Activated naive CD4-positive, alpha-beta T cell treated with anti-CD3 and anti-CD28 coated beads, Interleukin-2, amount 50 U/mL, for 72 hours (primary cell): ENCODE results near the gene YWHAE. TPM values are rescaled to one million over a fixed set of nuclear protein-coding genes. Genes with fewer than 3 reads are reported as not detected.
"Not testable (repeated sequence)": the region's sequence is repeated elsewhere in the genome, so short reads cannot be mapped to it uniquely, and the experiment has no call there.

Experiments
- ATAC-seq, 2 donors: fragments of 150-1000 bp; cut with Tn5 transposase; 2 replicates each; pipeline ENCODE4 v1.10.0; 2021; ENCODE audit warnings: mild to moderate bottlenecking in 2 of 2, moderate library complexity in 2 of 2
- DNase-seq, 2 donors: peaks; one replicate each; pipeline ENCODE4 v3.0.0; 2021 to 2022; ENCODE audit warnings: low spot score in 2 of 2
- H3K27ac Mint-ChIP-seq, 2 donors: one replicate each; pipeline ENCODE4 v1.8.0; 2022; ENCODE audit warnings: mild to moderate bottlenecking in 2 of 2, mixed read lengths in 2 of 2
- H3K36me3 Mint-ChIP-seq, 2 donors: one replicate each; pipeline ENCODE4 v1.8.0; 2022; ENCODE audit warnings: mixed read lengths in 2 of 2
- H3K9me3 Mint-ChIP-seq, 2 donors: one replicate each; pipeline ENCODE4 v1.8.0; 2022; ENCODE audit warnings: mixed read lengths in 2 of 2
- total RNA-seq, 2 donors: library from RNA; stranded (reverse); gene quantifications; one replicate each; pipeline ENCODE4 v1.2.3, GENCODE V29; 2022

The YWHAE gene
- total RNA-seq, 2 donors from 2014 or later, result 301 to 497 TPM

DNA sequence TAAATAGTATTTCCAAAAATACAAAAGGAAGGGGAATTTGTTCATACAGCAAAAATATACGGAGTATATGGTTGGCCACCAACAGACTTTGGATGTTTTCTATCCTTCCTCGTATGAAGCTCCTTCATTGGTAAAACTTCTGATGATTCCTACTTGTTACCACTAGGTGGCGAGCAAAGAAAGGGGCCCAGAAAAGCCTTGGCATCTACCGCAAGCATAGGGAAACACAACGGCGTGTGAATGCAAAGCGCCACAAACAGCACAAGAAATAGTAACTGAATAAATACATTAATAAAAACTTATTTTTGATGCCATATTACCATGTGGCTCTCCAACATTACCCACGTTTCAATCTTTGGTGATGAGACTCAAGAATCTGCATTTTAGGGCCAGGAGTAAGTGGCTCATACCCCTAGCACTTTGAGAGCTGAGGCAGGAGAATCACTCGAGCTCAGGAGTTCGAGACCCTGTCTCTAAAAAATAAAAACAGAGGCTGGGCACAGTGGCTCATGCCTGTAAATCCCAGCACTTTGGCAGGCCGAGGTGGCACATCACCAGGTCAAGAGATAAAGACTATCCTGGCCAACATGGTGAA lies 34.5 kb downstream of the YWHAE start:
- H3K27ac Mint-ChIP-seq, result peak overlapping the region in 1 of 2 donors; percentile 7
- ATAC-seq (peak; percentile 60 to 83), DNase-seq (peak in 1 of 2 donors; percentile 43)
- H3K9me3 Mint-ChIP-seq, result no peaks in the 10 kb centered on the region
- peaks cover 0 to 8% of the 10 kb centered on the region in 2 donors for H3K36me3 Mint-ChIP-seq

DNA sequence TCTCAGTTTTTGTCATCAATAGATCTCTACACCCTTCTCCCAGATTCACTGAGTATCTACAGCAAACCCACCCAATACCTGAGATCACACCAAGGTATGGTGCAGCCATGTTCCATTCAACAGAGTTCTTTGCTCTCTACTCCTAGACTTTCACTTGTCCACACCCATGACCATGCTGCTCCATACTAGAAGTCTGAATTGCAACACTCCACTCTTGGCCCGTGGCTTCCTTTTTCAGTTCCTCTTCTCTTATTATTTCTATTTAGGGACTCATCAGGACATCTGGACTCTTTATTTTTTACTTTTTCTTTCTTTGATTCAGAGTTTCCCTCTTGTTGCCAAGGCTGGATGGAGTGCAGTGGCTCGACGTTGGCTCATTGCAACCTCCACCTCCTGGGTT lies 37.1 kb downstream of the YWHAE start:
- Mint-ChIP-seq H3K27ac (peak overlapping the region; percentile 2 to 58), H3K36me3 (peaks cover 6 to 16% of the 10 kb centered on the region in 2 donors), H3K9me3 (no peaks in the 10 kb centered on the region)
- ATAC-seq, result peak in 1 of 2 donors; percentile 32
- no peak for DNase-seq

DNA sequence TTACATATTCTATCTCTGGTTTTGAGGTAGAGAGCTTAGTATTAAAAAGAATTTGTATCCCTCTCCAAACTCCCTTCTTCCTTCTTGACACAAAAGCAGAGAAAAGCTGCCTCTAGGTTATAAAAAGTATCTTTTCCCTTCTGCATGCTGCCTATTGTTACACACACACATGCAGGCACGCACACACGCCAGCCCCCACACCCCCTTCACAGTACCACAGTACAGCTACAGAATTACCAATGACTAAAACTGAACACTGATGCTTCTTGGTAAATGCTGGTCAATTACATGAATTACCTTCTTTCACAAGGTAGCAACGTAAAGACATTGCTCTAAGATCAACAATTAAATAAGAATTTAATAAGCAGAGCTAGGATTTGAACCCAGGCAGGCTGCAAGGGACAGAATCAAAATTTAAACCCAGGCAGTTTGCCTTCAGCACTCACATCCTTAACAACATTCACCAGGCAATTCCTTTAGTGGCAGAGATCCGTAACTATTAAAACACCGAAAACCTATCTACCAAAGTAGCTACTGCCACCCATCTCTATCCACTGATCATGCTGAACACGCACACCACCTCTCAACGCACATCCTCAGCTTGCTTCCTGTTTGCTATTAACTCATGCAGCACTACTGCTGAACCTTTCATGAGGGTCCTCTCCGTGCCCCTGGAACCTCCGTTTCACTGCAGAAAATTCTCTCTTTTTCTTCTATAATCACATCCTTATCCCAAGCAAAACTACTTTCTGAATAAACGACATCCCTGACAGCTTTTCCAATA lies 37.8 kb downstream of the YWHAE start:
- peak; percentile 33 to 68 for ATAC-seq
- no peaks in the 10 kb centered on the region for H3K9me3 Mint-ChIP-seq

DNA sequence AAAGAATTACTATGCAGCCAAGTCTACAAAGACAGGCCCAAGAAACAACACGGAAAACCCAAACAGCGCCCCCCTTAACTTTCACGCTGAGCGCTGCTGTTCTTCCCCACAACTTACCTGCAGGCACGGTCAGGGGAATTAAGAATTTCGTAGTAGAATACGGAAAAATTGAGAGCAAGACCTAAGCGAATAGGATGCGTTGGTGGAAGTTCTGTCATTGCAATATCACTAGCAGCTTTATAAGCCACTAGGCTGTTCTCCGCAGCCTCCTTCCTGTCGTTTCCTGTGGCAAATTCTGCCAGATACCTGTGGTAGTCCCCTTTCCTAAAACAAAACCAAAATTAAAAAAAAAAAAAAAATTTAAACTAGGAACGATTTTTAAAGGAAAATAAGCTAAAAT lies 39.0 kb downstream of the YWHAE start:
- H3K36me3 Mint-ChIP-seq, result peaks cover 6 to 22% of the 10 kb centered on the region in 2 donors
- DNase-seq, result no peak

More for the DNA sequence above, 37.8 kb downstream of the YWHAE start:
- DNase-seq, result no peak
- Mint-ChIP-seq H3K27ac (peak overlapping the region; percentile 2 to 58), H3K36me3 (peaks cover 6 to 22% of the 10 kb centered on the region in 2 donors)

DNA sequence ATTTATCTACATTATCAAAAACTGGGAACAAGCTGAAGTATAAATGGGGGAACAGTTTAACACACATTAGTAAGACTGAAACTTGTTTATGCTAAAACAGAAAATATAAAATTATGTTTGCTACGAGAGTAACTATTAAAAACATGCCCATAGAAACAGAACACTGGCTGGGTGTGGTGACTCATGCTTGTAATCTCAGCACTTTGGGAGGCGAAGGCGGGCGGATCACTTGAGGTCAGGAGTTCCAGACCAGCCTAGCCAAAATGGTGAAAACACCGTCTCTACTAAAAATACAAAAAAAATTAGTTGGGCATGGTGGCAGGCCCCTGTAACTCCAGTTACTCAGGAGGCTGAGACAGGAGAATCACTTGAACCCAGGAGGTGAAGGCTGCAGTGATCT lies 39.7 kb downstream of the YWHAE start:
- peaks cover 6 to 27% of the 10 kb centered on the region in 2 donors for H3K36me3 Mint-ChIP-seq
- not testable (repeated sequence) for DNase-seq, H3K9me3 Mint-ChIP-seq
- ATAC-seq, result peak in 1 of 2 donors; percentile 39
- peak overlapping the region in 1 of 2 donors; percentile 44 for H3K27ac Mint-ChIP-seq

More for the DNA sequence above, 39.0 kb downstream of the YWHAE start:
- peak overlapping the region; percentile 44 to 51 for H3K27ac Mint-ChIP-seq
- H3K9me3 Mint-ChIP-seq, result no peaks in the 10 kb centered on the region
- ATAC-seq, result no peak

DNA sequence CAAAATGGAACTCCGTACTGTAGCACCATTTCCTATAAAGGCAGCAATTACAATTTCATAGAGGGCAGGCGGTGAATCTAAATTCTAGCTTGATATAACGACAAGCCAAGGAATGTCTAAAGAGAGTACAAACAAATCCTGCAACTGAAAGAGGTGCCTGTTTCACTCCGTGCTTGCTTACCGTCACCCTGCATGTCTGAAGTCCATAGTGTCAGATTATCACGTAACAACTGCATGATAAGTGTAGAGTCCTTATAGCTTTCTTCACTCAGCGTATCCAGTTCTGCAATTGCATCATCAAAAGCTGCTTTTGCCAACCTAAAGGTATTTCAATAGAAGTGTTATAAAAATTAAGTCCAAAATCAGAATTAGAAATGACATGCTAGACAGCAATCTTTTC lies 46.0 kb downstream of the YWHAE start:
- Mint-ChIP-seq H3K9me3 (no peaks in the 10 kb centered on the region), H3K27ac (peak overlapping the region in 1 of 2 donors; percentile 72), H3K36me3 (peaks cover 9 to 43% of the 10 kb centered on the region in 2 donors)
- DNase-seq (no peak), ATAC-seq (no peak)

DNA sequence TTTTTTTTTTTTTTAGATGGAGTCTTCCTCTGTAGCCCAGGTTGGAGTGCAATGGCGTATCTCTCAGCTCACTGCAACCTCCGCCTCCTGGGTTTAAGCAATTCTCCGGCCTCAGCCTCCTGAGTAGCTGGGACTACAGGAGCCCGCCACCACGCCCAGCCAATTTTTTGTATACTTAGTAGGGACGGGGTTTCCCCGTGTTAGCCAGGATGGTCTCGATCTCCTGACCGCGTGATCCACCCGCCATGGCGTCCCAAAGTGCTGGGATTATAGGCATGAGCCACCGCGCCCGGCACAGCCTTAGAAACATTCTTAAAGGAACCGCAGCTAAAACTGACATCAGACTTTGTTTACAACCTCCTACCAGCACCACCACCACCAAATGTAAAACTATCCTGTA lies 47.5 kb downstream of the YWHAE start:
- DNase-seq, ATAC-seq, H3K9me3 Mint-ChIP-seq: not testable (repeated sequence)
- peaks cover 9 to 37% of the 10 kb centered on the region in 2 donors for H3K36me3 Mint-ChIP-seq
- peak overlapping the region in 1 of 2 donors; percentile 91 for H3K27ac Mint-ChIP-seq

DNA sequence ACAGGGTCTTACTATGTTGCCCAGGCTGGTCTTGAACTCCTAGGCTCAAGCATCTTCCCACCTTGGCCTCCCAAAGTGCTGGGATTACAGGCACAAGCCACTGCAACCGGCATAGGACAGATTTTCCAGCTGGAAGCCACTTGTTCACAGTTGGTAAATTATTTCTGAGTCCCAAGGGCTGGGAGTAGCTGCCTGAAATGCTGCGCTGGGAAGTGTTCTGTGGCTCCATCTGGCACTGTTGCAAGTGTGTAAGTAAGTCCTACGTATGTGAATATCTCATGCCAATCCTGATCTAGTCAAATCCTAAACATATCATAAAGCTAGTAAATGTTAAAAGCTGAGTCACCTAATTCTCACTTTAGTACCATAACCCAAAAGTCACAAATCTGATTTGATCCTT lies 48.1 kb downstream of the YWHAE start:
- Mint-ChIP-seq H3K9me3 (no peaks in the 10 kb centered on the region), H3K27ac (peak overlapping the region in 1 of 2 donors; percentile 86), H3K36me3 (peaks cover 9 to 36% of the 10 kb centered on the region in 2 donors)
- ATAC-seq, result no peak
- no peak for DNase-seq

DNA sequence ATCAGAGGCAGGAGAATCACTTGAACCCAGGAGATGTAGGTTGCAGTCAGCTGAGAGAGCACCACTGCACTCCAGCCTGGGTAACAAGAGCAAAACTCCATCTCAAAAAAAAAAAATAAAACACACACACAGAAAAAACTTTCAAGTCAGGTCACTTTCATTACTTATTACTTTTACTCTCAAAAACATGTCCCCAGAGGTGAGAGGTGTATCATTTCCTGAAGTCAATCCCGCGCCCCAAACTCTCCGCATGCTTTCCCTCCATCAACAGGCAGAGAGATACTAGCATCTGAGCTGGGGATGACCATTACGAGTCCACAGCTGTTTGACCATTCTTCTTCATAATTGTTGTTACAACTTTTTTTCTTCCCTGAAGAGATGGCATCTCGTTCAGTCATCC lies 48.7 kb downstream of the YWHAE start:
- Mint-ChIP-seq H3K9me3 (no peaks in the 10 kb centered on the region), H3K36me3 (peaks cover 9 to 36% of the 10 kb centered on the region in 2 donors), H3K27ac (peak overlapping the region in 1 of 2 donors; percentile 86)
- ATAC-seq (no peak), DNase-seq (no peak)

DNA sequence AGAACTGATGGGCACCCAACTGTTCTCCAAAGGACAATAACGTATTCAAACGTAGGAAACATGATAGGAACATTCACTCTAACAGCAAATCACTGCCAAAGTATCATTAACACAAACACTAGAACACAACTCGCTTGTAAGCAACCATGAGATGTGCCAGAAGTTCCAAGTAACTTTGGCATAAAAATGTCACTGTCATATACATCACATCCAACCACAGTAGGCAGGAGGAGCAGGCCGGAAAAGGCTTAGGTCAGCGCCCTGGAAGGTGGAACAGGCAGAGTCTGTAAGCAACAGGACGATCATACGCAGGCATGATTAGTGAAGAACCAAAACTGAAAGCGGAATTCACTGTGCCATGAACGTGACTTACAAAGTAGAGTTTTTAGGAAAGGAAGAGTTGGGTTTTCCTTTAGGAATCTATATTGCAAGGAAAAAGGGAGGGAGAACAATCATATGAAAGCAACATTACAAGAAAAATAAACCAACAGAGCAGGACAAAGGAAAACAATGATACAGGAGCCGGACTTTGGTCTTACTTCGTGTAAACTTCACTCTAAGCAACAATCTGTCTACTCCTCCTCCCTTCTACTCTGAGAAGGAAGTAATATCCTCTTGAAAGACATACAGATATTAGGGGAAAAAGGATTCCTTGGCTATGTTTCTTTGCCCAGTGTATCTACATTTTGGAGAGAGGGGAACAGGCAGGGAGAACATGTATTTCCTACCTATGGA lies 52.3 kb downstream of the YWHAE start:
- Mint-ChIP-seq H3K9me3 (no peaks in the 10 kb centered on the region), H3K36me3 (peaks cover 8 to 35% of the 10 kb centered on the region in 2 donors), H3K27ac (peak overlapping the region; percentile 22 to 76)
- no peak for ATAC-seq
- no peak for DNase-seq

DNA sequence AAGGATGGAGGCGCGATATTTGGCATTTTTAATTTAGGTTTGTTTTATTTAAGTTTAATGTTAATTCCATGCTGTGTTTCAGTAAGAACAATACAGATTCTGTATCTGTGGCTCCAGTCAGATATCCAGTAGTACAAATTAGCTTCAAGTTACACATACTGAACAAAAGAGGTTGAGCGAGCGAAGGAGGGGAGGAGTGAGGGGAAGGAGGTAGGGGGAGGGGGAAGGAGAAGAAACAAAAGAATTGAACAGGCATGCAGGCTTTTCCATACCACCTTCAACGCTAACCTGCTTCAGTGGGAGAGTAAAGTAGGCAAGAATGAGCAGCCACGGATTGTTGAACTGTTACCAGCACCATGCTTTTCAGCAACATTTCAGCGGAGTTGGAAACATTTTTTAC lies 55.5 kb downstream of the YWHAE start:
- DNase-seq (no peak), ATAC-seq (no peak)
- H3K27ac Mint-ChIP-seq, result peak overlapping the region; percentile 27 to 60
- H3K9me3 Mint-ChIP-seq, result no peaks in the 10 kb centered on the region
- H3K36me3 Mint-ChIP-seq, result peaks cover 5 to 17% of the 10 kb centered on the region in 2 donors

DNA sequence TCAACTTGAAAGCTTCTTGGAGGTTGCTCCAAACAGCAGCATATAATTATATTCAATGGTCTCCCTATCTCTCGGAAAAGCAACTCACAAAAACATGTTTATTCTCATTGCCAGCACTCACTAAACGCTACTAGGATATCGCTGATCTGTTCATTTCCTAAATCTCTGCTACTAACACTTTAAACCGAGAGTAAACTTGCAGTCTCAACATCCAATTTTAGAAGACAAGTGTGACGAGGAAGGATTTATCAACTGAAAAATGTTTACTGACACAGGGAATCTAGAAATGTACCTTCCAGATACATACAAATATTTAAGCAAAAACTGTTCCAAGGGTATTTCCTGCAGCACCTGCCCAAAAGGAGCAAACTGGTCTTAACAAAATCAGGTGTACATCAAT lies 56.5 kb downstream of the YWHAE start:
- H3K9me3 Mint-ChIP-seq, result no peaks in the 10 kb centered on the region
- peaks cover 5 to 17% of the 10 kb centered on the region in 2 donors for H3K36me3 Mint-ChIP-seq
- peak overlapping the region; percentile 32 to 73 for H3K27ac Mint-ChIP-seq
- ATAC-seq (no peak), DNase-seq (no peak)

DNA sequence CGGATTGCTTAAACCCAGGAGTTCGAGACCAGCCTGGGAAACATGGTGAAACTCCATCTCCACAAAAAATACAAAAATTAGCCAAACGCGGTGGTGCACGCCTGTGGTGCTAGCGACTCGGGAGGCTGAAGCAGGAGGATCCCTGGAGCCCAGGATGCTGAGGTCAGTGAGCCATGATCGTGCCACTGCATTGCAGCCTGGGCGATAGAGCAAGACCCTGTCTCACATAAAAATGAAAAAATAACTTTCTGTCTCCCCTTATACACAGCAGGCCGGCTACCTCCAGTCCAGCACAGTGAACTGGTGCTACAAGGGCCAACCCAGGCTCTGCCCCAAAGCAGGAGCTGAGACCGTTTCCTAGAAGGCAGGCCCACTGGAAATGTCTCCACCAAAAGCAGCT lies 59.7 kb downstream of the YWHAE start:
- H3K27ac Mint-ChIP-seq, result no peak overlapping the region
- H3K36me3 Mint-ChIP-seq, result peaks cover 5 to 14% of the 10 kb centered on the region in 2 donors
- ATAC-seq (peak in 1 of 2 donors; percentile 29), DNase-seq (no peak)
- no peaks in the 10 kb centered on the region for H3K9me3 Mint-ChIP-seq

DNA sequence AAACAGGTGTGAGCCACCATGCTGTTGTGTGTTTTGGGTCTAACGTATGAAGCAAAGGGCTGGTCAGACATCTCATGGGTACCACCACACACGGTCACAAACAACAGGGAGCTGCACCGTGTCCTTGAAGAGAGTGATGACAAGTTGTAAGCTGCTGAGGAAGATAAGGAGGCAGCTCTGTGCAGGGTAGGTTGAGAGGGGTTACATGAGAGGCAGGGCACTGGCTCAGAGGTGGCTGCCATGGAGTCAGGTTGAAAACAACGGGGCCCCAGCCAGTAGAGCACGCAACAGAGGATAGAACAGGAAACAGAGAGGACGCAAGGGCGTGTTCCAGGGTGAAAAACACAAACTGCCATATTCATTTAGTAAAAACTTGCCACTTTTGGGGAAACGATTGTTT lies 68.3 kb downstream of the YWHAE start:
- ATAC-seq (peak in 1 of 2 donors; percentile 50), DNase-seq (no peak)
- no peak overlapping the region for H3K27ac Mint-ChIP-seq
- H3K9me3 Mint-ChIP-seq, result no peaks in the 10 kb centered on the region
- no peaks in the 10 kb centered on the region for H3K36me3 Mint-ChIP-seq

DNA sequence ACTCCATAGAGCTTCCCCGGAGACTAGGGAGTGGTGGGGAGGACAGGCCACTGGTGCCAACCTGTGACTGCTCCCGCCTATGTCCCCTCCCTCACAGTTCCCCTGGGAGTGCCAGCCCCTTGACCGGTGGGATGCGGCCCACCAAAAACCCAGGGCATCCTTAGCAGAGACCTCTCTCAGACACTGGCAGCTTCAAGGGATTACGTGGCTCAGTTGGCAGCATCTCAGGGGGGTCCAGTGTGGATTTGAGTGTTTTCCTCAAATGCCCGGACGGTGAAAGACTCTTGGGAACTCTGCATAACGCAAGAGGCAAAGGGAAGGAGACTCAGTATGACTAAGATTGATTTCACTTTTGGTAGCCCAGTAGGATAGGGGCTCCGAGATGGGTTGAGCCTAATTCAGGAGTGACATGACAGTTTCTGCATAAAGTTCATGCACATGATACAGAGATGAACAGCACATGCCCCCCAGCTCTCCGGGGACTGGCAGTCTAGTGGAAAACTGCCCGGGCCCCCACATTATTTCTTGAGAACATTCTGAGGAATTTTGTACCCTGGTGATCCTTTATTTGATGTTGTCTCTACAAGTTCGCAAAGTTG lies 70.2 kb downstream of the YWHAE start:
- Mint-ChIP-seq H3K36me3 (no peaks in the 10 kb centered on the region), H3K27ac (no peak overlapping the region), H3K9me3 (no peaks in the 10 kb centered on the region)
- no peak for ATAC-seq
- DNase-seq, result no peak

DNA sequence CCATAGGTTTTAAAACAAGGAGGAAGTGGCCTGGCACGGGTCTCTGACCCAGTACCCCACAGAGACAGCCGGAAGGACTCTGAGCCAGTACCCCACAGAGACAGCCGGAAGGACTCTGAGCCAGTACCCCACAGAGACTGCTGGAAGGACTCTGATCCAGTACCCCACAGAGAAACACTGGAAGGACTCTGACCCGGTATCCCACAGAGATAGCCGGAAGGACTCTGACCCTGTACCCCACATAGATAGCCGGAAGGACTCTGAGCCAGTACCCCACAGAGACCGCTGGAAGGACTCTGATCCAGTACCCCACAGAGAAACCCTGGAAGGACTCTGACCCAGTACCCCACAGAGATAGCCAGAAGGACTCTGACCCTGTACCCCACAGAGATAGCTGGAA lies 71.6 kb downstream of the YWHAE start:
- no peaks in the 10 kb centered on the region for H3K9me3 Mint-ChIP-seq
- no peak for DNase-seq
- ATAC-seq, result no peak
- no peaks in the 10 kb centered on the region for H3K36me3 Mint-ChIP-seq
- H3K27ac Mint-ChIP-seq, result no peak overlapping the region

DNA sequence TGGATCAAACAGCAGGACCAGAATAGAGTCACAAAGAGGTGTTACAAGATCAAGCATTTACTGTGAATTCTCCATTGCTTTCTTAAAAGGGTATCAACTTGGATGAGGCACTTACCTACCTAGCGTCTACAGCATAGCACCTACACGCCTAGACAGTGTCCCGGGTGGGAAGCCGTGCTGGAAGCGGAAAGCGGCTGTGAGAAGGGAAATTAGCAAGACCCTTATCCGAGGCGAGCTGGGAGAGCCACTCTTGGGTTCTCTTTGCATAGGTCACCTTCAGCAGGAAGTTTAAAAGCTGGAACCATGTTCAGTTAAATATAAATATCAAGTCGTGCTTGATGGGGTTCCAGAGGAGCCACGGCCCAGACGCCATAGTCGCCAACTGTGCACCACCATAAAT lies 74.3 kb downstream of the YWHAE start:
- Mint-ChIP-seq H3K9me3 (no peaks in the 10 kb centered on the region), H3K36me3 (no peaks in the 10 kb centered on the region), H3K27ac (no peak overlapping the region)
- ATAC-seq (no peak), DNase-seq (no peak)
